ENCODE measurements around the gene PRR12.

Gene PRR12

DNA sequence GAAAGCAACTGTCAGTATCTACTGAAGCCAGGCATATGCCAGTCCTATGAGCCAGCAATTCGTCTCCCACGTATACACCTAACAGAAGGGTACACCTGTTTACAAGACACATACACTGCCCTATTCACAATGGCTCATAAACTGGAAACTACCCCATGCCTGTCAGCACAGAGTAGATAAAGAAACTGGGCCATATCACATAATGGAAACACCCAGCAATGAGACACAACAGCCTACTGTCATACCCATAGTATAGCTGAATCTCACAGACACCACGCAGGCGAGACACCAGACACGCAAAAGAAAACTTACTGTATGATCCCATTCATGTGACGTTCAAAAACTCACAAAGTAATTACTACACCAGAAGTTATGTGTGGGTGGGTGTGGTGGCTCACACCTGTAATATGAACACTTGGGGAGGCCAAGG lies 26.4 kb upstream of the PRR12 start:
- DNase-seq: peak; percentile 50

DNA sequence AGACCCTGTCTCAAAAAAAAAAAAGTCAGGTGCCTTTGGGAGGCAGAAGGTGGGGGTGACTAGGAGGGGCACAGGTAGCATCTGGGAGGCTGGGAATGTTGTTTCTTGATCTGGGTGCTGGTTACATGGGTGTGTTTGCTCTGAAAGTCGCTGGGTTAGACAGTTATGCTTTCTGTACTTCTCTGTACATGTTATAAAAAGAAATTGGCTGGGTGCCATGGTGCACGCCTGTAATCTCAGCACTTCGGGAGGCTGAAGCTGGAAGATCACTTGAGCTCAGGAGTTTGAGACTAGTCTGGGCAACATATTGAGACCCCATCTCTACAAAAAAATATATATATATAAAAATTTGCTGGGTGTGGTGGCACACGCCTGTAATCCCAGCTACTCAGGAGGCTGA lies 25.7 kb upstream of the PRR12 start:
- no peak for DNase-seq

DNA sequence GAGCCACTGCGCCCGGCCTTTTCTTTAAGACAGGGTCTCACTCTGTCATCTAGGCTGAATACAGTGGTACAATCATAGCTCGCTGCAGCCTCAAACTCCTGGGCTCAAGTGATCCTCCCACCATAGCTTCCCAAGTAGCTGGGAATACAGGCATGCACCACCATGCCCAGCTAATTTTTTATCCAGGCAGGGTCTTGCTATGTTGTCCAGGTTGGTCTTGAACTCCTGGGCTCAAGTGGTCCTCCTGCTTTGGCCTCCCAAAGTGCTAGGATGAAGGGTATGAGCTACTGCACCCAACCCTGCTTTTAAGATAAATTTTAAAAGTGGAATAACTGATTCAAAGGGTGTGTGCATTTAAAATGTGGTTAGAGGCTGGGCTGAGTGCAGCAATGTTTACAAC lies 24.7 kb upstream of the PRR12 start:
- DNase-seq: no peak

DNA sequence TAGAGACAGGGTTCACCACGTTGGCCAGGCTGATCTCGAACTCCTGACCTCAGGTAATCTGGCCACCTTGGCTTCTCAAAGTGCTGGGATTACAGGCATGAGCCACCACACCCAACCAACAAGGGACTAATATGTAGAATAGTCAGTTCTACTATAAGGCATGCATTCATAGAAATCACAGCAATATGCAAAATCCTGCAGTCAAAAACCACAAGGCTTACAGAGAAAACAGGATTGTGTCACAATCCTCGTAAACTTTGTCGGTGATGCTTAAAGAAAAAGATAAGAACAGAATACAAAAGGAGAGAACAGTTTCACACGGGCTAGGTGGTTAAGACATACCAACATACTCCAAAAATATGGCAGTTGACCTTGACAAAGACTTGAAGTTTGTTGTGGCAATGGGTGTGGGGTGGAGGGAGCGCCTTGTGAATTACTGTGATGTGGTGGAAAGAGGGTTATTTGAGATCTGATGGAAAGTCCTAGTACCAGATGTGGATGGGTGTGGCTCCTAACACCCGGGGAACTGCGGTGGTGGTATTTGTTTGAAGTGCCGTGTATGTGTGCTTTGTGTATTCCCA lies 23.0 kb upstream of the PRR12 start:
- peak; percentile 72 for DNase-seq

DNA sequence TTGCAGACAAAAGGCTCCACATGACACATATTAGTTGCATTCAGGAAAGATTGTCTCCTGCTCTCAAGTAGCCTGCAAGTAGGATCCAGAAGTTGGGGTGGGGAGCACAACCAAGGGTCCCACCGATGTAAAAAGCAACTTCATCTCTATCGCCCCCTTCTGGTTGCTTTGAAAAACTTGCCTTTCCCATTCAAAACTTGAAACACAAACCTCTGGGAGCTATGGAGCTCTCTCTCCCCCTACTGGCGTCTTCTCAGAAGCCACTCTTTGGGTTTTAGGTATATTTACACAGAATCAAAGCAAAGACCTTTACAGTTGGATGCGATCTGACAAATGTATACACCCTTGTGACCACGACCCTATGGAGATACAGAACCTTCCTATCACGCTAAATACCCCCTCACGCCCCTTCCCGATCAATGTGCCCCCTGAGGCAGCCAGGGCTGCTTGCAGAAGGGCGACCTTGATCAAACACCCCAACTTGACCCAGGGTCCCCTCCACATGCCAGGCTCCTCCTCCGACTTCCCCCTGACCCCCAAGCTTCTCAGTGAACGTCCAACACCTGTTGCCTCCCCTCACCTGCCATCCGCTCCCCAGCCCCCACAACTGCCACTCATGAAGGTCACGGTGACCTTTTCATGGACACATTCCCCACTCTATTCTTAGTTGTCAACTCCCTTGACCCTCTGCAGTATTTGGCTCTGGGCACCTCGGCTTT lies 20.7 kb upstream of the PRR12 start:
- peak; percentile 66 for DNase-seq

DNA sequence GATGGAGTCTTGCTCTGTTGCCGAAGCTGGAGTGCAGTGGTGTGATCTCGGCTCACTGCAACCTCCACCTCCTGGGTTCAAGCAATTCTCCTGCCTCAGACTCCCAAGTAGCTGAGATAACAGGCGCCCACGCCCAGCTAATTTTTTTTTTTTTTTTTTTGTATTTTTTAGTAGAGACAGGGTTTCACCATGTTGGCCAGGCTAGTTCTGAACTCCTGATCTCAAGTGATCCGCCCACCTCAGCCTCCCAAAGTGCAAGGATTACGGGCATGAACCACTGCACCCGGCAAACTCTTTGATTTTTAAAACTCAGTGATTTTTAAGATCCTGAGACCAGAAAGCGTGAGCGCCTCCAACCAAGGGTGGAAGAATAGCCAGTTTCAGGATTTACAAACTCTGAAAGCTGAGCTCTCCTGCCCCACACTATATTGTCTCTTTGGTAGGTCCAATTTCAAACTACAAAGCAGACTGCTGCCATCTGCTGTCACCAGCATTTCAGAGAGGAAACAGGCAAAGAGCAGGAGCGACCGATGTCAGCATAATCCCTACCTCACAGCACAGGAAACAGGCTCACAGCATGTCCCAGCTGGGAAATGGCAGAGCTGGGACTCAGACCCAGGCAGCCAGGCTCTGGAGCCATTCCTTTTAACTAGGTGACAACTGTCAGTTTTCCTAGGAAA lies 19.8 kb upstream of the PRR12 start:
- peak; percentile 45 for DNase-seq

DNA sequence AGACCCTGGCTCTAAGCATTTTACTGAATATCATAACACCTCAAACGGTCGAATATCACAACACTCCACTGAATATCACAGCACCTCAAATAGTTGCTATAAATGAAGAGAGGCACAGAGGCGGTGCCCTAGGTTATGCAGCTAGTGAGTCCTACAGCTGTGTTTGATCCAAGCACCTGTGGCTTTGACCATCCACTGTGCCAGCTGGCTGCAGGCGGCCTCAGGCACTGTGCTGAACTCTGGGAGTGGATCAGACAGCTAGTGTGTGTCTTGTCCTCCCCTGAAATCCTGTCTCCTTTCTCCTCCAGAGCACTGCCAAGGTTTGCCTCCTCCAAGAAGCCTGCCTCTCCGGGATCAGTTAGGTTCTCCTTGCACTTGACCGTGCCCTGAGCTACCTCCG lies 18.0 kb upstream of the PRR12 start:
- DNase-seq: no peak

DNA sequence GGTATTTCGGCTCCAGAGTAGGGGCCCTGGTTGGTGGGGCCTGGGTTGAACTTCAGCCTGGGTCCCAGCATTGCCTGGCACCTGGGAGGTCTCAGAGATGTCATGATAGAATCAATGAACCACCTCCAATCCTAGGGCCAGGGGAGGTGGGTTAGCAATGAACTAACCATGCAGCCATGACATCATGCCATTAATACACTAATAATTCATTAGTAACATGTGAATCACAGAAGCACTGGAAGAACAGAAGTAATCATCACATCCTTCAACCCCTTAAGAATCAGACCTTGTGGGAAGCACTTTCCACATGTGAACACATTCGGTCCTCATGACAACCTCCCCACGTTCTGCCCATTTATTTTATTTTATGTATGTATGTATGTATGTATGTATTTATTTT lies 17.6 kb upstream of the PRR12 start:
- no peak for DNase-seq

DNA sequence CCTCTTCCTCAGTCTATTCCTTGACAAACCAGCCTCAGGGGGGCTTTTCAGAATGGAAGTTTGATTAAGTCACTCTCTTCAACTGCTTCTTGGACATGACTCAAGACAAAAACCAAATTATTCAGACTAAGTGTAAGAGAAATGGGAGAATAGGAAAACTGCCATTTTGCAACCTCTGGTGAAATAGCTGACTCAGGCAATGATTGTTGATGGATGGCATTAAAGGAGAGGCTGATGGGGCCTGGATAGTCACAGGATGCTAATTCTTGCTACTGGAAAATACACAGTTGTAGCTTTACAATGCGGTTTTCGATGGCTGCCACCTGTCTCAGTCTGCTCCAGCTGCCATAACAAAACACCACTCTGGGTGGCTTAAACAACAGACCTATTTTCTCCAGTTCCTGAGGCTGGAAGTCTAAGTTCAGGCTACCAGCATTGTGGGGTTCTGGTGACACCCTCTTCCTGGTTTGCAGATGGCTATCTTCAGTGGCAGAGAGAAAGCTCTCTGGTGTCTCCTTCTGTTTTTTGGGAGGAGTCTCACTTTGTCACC lies 16.7 kb upstream of the PRR12 start:
- no peak for DNase-seq

DNA sequence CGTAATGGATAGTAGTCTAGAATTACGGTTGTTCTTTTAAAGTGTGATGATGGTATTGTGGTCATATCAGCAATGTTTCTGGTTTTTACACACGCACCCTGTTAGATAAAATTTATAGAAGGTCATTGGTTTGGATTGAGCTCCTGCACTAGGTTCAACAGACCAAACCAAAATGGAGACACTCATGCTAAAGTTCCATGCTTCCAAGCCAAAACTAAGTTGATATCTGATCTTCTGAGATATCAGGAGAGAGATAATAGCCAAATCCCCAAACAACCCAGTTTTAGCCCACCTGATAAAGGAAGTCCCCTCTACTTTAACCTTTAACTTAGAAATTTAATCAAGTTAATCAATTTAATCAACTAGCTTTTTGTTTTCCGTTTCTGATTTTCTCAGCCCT lies 11.8 kb upstream of the PRR12 start:
- DNase-seq: no peak

DNA sequence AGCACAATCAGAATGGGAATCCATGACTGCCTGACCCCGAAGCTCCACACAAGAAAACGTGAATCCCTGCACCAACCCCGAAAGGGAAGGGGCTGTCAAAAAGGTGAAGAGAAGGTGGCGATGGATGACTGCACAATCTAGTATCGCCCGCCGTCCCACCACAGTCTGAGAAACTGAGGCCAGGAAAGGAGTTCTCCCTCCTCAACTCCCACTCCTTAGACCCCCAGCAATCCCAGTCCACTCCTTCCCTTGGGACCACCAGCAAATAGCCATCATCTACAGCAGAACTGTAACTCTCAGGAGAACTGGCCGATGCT lies 11.1 kb upstream of the PRR12 start:
- DNase-seq: no peak

DNA sequence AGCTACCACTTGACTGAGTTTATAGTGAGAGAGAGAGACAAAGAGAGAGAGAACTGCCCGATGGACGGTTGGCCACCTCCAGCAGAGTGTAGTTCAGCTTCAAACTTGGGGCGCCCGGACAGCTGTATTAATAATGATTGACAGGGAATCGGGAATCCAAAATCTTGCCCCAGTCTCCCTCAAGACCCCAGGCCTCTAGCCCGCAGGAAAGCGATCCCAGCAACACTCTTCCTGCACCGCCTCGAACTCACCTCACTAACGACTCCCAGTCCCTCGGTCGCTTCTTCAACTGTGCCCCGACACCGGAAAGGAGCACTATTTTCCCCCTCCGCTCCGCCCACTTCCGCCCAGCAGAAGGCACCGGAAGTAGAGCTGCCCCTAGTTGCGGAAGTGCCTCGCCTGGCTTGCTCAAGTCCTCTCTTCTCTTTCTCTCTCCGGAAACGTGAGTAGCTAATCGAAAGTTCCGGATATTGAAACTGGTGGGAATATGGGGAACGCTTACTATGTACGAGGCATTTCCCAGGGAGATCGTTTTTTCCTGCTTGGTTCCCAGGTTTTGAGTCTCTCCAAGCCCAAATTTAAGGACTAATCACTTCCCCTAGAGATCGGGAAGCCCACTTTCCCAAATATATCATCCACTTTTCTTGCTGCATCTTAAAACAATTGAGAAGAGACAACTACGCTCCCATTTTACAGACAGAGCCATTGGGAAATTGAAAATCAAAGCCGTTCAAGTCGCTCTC lies 10.5 kb upstream of the PRR12 start, which contains the start of gene NOSIP:
Gene NOSIP, minus strand, starts transcription at position 293 of the 743 bp plus-strand sequence. CDS start 19,865 bp downstream, outside the sequence.
- peak; percentile 95 for DNase-seq

DNA sequence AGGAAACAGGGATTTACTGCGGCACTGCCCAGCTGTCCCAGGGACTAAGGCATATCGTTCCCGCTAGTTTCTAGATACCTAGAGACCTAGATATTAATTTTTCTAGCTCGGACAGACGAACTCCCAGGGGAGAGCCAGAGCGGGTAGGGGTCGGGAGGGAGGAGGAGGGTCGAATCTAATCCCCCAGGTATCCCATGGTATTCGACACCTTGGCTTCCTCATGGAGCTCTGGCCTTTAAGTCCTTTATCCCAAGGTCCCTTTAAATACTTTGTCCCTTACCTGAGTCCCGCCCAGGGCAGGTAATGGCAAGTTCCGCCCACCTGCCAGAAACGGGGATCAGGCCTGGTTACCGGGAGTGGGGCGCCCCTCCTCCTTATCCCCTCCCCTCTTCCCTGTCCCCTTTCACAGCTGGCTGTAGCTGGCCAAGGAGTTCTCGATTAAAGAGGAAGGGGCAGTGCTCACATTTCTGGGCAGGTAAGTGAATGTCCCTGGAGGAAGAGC lies 9.9 kb upstream of the PRR12 start, which contains the start of gene PRRG2:
Gene PRRG2, plus strand, starts transcription at position 310 of the 502 bp plus-strand sequence. CDS start 1,904 bp downstream, outside the sequence.
- no peak for DNase-seq

DNA sequence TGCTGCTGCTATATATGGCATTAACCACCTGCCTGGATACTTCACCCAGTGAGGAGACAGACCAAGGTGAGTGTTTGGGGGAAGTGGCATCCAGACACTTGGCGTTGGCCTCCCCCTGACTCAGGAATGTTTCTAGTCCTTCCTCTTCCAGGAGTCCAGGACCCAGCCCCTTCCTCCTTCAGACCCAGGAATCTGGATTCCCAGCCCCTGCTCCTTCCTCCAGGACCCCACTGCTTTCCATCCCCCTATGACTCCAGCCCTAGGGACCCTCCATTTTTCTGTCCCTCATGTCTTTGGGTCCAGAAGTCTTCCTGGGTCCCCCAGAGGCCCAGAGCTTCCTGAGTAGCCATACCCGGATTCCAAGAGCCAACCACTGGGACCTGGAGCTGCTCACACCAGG lies 7.7 kb upstream of the PRR12 start:
- no peak for DNase-seq

DNA sequence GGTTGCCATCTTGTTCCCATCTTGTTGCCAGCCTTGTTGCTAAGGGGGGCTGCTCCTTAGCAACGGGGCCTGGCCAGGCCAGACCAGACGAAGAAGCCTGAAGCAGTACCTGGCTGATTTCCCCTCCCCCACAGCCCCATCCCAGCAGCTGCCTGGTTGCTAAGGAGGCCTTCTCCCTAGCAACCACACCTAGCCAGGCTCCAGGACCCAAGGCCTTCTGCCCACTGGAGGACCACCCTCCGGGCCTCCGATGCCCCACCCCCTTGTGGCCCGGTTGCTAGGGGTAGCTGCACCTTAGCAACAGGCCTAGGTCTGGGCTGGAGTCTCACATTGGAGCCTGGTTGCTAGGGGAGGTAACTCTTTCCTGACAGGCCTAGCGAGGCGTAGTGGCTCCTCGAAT lies 6.0 kb upstream of the PRR12 start:
- DNase-seq: no peak

DNA sequence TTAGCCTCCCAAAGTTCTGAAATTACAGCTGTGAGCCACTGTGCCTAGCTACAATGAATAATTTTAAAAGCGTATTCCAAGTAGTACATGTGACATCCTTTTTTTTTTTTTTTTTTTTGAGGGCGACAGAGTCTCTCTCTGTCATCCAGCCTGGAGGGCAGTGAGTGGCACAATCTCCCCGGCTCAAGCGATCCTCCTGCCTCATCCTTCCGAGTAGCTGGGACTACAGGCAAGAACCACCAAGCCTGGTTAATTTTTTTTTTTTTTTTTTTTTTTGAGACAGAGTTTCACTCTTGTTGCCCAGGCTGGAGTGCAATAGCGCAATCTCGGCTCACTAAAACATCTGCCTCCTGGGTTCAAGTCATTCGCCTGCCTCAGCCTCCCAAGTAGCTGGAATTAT lies 3.8 kb upstream of the PRR12 start:
- no peak for DNase-seq

DNA sequence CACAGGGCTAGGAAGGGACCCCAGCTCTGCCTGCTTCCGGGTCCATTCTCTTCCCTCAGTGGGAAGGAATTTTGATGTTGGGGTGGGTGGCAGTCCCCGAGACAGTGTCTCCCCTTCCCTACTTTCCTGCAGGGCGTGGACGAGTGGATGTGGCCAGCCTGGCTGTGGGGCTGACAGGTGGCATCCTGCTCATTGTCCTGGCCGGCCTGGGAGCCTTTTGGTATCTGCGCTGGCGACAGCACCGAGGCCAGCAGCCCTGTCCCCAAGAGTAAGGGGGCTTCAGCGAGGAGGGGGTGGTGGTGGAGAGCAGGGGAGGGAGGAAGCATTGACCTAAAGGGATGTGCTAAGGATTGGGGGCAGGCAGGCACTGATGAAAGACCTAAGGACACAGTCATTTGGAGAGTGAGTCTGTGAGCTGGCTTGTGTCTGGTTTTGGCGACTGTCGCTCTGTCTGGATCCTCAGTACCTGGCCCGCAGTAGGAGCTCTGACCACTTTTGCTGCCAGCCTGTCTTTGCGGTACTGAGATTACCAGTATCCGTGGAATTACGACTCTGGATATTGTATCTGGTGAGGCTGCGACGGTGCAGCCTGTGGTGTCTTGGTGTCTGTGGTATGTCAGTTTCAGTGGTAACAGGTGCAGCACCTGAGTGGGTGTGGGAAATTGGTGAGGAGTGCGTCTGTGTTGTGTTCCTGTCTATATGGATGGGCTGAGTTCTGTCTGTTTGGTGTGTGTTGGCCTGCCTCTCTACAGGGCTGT lies 2.4 kb upstream of the PRR12 start:
- peak; percentile 42 for DNase-seq

DNA sequence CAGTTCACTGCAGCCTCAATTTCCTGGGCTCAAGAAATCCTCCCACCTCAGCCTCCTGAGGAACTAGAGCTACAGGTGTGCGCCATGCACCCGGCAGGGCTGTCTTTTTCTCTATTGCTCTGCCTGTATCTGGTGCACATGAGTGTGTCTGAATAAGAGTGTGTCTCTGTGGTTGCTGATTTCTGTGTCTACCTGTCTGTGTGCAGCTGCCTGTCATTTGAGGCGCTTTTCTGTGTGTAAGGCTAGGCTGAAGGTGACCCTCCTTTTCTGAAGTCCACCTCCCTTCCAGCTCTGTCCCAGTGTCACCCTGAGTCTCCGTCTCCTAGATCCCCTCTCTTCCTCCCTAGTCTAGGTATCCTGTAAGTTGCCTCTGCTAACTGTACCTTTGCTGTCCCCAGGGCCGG lies 1.5 kb upstream of the PRR12 start:
- no peak for DNase-seq

DNA sequence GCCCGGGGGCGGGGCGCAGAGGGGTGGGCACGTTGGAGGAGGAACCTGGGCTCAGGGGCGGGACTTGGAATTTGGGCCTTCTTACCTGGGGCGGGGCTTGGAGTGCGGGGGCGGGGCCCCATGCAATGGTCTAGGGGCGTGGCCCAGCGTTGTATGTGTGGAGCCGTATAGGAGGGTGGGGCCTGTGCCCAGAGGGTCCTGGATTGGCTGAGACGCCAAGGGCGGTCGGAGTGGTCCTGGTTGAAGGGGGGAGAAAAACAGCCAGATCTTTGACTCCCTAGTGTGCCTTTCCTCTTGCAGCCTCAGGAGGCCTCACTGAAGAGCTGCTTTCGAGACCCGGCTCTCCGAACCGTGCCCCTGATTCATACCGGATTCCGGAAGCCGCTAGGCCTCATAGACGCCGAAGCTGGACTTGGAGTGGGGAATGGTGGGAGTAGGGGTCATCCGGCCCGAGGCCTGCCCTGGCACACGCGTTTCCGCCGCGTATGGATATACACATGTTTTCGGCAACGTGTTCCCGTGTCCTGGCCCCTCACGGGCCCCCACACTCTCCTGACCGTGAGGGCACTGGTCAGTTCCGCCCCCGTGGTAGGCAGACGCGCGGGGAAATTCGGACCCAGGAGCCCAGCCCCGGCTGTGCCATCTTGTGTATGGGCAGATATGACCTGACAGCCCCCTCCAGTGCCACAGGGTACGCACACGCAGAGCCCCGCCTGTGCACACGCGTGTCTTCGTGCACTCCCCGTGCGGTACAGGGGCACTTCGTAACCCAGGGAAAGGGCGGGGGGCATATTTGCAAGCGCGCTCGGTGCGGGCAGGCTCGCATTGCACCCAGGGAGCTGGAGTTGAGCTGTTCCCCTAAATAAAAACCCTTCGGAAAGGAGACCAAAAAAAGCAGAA lies 661 bp upstream of the PRR12 start:
- DNase-seq: peak; percentile 91

DNA sequence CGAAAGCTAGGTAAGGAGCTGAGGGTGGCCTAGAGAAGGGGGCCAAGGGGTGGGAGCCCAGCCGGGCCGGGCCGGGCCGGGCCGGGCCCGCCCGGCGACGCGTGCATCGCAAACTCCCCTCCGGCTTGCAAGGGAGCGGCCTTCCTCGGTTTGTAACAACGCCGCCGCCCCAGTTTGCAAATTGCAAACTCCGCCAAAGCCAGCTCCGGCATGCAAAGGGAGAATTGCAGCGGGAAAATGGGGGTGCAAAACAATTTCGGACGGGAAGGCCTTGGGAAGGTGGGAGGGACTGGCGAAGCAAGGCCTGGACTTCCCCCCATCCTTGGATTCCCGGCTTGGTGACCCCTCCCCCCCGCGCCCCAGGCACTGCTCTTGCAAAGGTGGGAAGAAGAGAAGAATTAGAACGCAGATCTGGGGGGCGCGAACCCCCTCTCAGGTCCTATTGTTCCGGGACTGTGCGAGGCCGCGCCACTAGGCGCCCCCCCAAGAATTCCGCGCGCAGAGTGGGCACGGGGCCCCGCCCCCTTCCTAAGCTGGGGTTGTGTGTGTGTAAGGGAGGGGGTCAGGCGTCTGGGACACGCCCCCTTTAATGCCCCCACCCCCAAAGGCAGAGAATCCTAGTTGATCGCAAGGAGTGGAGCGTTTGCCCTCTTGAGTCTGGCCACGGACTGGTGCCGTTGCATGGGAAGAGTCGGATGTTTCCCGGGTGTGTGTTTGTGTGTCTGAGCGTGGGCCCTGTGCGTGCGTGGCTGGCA lies 926 bp downstream of the PRR12 start:
- DNase-seq: peak; percentile 40

All from activated CD4-positive, alpha-beta T cell treated with anti-CD3 and anti-CD28 coated beads, Interleukin-2, amount 50 U/mL, for 1 hour (primary cell).